ENCODE data around the gene SLC16A13. TPM values are rescaled to one million over a fixed set of nuclear protein-coding genes. Genes with fewer than 3 reads are reported as not detected.
A peak's percentile ranks its signal among the peaks of the same experiment; 100 is the strongest.

SLC16A13 gene
- total RNA-seq, 4 donors from 2014 or later, result 0.58 to 0.81 (median 0.72) TPM; not detected in 1

DNA sequence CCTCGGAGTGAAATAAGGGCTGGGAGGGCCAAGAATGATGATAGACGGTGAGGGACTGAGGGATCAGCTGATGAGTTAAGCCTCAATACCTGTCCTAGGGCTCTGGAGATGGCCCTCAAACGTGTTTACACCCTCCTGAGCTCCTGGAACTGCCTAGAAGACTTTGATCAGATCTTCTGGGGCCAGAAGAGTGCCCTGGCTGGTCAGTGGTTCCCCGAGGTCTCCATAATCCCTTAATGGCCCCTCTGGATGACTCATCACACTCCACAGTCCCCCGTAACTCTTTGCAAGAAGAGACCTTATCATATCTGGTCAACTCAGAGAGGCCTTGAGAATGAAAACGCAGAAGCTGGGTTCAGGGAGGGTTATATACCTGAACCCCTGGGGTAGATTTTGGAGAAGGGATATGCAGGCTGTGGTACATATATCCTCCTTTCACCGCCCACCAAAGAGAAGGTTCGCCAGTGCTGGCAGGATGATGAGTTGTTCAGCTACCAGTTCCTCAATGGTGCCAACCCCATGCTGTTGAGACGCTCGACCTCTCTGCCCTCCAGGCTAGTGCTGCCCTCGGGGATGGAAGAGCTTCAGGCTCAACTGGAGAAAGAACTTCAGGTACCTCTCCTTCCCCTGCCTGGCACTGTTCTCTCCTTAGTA lies 36.8 kb upstream of the SLC16A13 start:
- 72 to 82% methylated on average over 2 to 4 of the region's 11 CpGs for WGBS, 2 donors (ENCODE audit: low coverage in 1 of 2)
- H3K9me3 ChIP-seq, result no peaks in the 10 kb centered on the region
- peaks cover 20% of the 10 kb centered on the region for H3K27me3 ChIP-seq
- peaks cover 0 to 15% (median 6%) of the 10 kb centered on the region in 3 donors for H3K4me1 ChIP-seq
- ATAC-seq, result no peak
- TF ChIP-seq POLR2A (IDR thresholded peaks at IDR 0.05), result no peak
- TF ChIP-seq, protein P1, sequence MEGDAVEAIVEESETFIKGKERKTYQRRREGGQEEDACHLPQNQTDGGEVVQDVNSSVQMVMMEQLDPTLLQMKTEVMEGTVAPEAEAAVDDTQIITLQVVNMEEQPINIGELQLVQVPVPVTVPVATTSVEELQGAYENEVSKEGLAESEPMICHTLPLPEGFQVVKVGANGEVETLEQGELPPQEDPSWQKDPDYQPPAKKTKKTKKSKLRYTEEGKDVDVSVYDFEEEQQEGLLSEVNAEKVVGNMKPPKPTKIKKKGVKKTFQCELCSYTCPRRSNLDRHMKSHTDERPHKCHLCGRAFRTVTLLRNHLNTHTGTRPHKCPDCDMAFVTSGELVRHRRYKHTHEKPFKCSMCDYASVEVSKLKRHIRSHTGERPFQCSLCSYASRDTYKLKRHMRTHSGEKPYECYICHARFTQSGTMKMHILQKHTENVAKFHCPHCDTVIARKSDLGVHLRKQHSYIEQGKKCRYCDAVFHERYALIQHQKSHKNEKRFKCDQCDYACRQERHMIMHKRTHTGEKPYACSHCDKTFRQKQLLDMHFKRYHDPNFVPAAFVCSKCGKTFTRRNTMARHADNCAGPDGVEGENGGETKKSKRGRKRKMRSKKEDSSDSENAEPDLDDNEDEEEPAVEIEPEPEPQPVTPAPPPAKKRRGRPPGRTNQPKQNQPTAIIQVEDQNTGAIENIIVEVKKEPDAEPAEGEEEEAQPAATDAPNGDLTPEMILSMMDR (IDR thresholded peaks at IDR 0.05), result no peak
- no peak for TF ChIP-seq EP300 (IDR thresholded peaks at IDR 0.05)
- TF ChIP-seq POLR2AphosphoS5 (IDR thresholded peaks at IDR 0.05), result no peak
- H3K27ac ChIP-seq, result no peak overlapping the region
- no peak overlapping the region for H3K4me3 ChIP-seq
- peaks cover 0 to 72% of the 10 kb centered on the region in 2 donors for H3K36me3 ChIP-seq

DNA sequence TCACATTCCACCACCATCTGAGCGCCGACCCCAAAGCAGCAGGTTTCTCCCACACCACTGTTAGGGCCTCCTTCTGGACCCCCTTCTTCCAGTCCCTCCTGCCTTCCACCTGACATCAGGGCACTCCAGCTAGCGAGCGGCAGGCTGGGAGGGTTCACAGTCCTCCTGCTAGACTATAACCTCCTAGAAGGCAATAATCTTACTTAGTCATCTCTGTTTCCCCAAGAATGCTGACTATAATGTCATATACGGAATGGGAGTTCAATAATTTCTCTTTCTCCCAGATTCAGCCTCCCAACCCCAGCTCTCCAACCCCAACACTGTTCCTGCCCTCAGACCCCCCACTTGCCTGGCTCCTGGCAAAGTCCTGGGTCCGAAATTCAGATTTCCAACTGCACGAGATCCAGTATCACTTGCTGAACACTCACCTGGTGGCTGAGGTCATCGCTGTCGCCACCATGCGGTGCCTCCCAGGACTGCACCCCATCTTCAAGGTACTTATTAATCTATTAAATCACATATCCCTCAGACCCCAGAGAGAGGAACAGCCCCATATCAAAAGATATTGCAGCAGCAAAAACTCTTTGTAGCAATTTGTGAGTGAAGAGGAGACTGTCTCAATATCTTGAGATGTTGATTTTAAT lies 34.4 kb upstream of the SLC16A13 start:
- H3K27ac ChIP-seq, result no peak overlapping the region
- H3K9me3 ChIP-seq, result no peaks in the 10 kb centered on the region
- ATAC-seq, result no peak
- TF ChIP-seq, protein P1 (IDR thresholded peaks at IDR 0.05), result peak in 3 of 4 experiments; percentile 8 to 38 (median 34)
- no peak for TF ChIP-seq POLR2AphosphoS5 (IDR thresholded peaks at IDR 0.05)
- 64 to 83% methylated on average over 6 to 10 of the region's 10 CpGs for WGBS, 2 donors (ENCODE audit: low coverage in 1 of 2)
- H3K4me1 ChIP-seq, result peaks cover 0 to 2% (median under 1%) of the 10 kb centered on the region in 3 donors
- no peak overlapping the region for H3K4me3 ChIP-seq
- peaks cover 0 to 73% of the 10 kb centered on the region in 2 donors for H3K36me3 ChIP-seq
- peaks cover 2% of the 10 kb centered on the region for H3K27me3 ChIP-seq

DNA sequence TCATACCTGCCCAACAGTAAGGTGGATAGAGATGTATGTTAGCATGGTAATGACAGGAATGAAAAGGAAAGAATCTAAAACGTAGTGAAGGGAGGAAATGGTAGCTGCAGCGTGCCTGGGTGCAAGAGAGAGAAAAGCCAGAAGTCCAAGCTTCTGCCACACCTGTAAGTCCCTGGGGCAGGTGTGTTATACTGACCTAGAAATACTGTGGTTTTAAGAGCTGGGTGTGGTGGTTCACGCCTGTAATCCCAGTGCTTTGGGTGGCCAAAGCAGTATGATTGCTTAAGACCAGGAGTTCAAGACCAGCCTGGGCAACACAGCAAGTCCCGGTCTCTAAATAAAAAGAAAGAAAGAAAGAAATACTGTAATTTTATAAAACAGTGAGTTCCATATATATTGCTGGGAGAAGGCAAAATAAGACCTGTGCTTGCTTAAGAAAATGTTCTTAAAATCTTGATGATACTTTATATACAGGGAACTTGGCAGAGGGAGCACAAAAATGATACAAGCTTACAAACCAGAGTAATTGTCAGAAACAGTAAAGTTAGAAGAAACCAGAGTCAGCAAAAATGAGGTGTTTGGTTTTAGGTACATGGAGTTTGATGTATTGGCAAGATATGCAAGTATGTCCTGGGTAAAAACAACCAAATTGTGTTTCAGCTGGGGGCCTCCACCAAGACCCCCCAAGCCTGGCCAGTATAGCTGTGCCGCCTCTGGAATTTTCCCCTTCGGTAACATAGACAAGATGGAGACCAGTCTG lies 33.3 kb upstream of the SLC16A13 start:
- no peaks in the 10 kb centered on the region for H3K27me3 ChIP-seq
- H3K4me3 ChIP-seq, result no peak overlapping the region
- WGBS, 2 donors (ENCODE audit: low coverage in 1 of 2), result 85 to 91% methylated on average over 5 to 6 of the region's 6 CpGs
- H3K36me3 ChIP-seq, result peaks cover 0 to 74% of the 10 kb centered on the region in 2 donors
- H3K9me3 ChIP-seq, result no peaks in the 10 kb centered on the region
- H3K4me1 ChIP-seq, result no peaks in the 10 kb centered on the region
- ATAC-seq, result no peak
- no peak overlapping the region for H3K27ac ChIP-seq
- TF ChIP-seq POLR2AphosphoS5 (IDR thresholded peaks at IDR 0.05), result no peak
- no peak for TF ChIP-seq POLR2A (IDR thresholded peaks at IDR 0.05)
- TF ChIP-seq, protein P1 (IDR thresholded peaks at IDR 0.05), result no peak
- TF ChIP-seq EP300 (IDR thresholded peaks at IDR 0.05), result no peak

DNA sequence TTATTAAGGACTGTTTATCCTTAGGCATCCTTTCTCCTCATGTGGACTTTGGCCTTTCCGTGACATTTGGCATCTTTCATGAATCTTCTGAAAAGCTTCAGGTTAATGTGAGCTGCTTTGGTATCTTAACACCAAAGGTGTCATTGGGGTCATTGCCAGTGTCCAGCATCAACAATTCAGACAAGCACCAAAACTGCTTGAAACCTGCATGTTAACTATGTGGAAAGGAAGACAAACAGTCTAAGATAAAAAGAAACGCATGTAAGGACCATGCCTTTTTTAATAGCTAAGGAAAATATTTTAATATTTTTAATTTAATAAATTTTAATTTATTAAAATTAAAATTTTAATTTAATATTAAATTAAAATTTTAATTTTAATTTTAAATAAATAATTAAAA lies 32.1 kb upstream of the SLC16A13 start:
- TF ChIP-seq EP300 (IDR thresholded peaks at IDR 0.05) (no peak), POLR2A (IDR thresholded peaks at IDR 0.05) (no peak), POLR2AphosphoS5 (IDR thresholded peaks at IDR 0.05) (no peak)
- TF ChIP-seq, protein P1 (IDR thresholded peaks at IDR 0.05), result no peak
- Histone ChIP-seq H3K4me3 (no peak overlapping the region), H3K4me1 (peaks cover 0 to 7% (median 0%) of the 10 kb centered on the region in 3 donors), H3K27ac (no peak overlapping the region), H3K27me3 (no peaks in the 10 kb centered on the region), H3K9me3 (no peaks in the 10 kb centered on the region), H3K36me3 (peaks cover 0 to 68% of the 10 kb centered on the region in 2 donors)
- no peak for ATAC-seq
- 92 to 94% methylated on average over 2 of the region's 2 CpGs for WGBS, 2 donors (ENCODE audit: low coverage in 1 of 2)

Data from gastroesophageal sphincter (tissue), 4 donors.